Mucosa of descending colon (tissue), 3 donors: ENCODE data around the gene SORCS1. TPM values are rescaled to one million over a fixed set of nuclear protein-coding genes. Genes with fewer than 3 reads are reported as not detected.

Experiments used
- ATAC-seq: fragments of 200-7000 bp; cut with Tn5 transposase; one replicate; pipeline ENCODE4 v1.9.1; 2020; ENCODE audit warnings: mild to moderate bottlenecking, moderate library complexity
- DNase-seq, 3 donors: peaks; one replicate each; pipeline ENCODE4 v3.0.0-alpha.2; 2020
- H3K36me3 ChIP-seq: fragments of 200-600 bp; one replicate; pipeline ENCODE4 v1.8.0; 2021; ENCODE audit warnings: low read depth, mild to moderate bottlenecking
- H3K4me1 ChIP-seq: fragments of 200-600 bp; one replicate; pipeline ENCODE4 v1.8.0; 2021; ENCODE audit warnings: low read depth, mild to moderate bottlenecking
- H3K4me3 ChIP-seq: fragments of 200-600 bp; one replicate; pipeline ENCODE4 v1.8.0; 2021; ENCODE audit warnings: mild to moderate bottlenecking
- H3K9me3 ChIP-seq: fragments of 200-600 bp; one replicate; pipeline ENCODE4 v1.8.0; 2021; ENCODE audit warnings: mild to moderate bottlenecking
- CTCF ChIP-seq: fragments of 200-600 bp; IDR thresholded peaks from one replicate; pipeline ENCODE4 v1.8.0; 2022; ENCODE audit warnings: antibody characterized with exemption, mild to moderate bottlenecking
- intact Hi-C, 2 donors: fragments of 100-400 bp; cut with DNase I in 1 of 2; cut with micrococcal nuclease in 1 of 2; formaldehyde crosslinking; loops; one replicate each; pipeline versions ENCODE4 v1.11.0 to v1.11.1; 2022; cut with DNase I, micrococcal nuclease
- total RNA-seq, 3 donors: library from RNA; stranded (reverse); fragmentation: NEBNext Ultra II Directional in 2 of 3; extraction: Animal tissue kit (Norgen Biotek cat#: 25700) in 2 of 3; gene quantifications; one replicate each; pipeline versions ENCODE4 v1.2.1 to v1.2.4, GENCODE V29; 2021 to 2023
- donor health status: DM: no; HTN: no; CAD: no; lungs with moderate emphysema.
- donor health status: DM: no; HTN: no; CAD: no.
- donor health status: DM: no; HTN: yes; CAD: no.

SORCS1 gene
- total RNA-seq, 3 donors from 2014 or later = 0.80 to 13.2 (median 0.93) TPM

- ATAC-seq = no peak
- H3K36me3 ChIP-seq = no peaks in the 10 kb centered on the region
- no peaks in the 10 kb centered on the region for H3K9me3 ChIP-seq
Measured at GRCh38 chr10:106859892-106860652, 304.4 kb downstream of the SORCS1 start.

GRCh38 chr10:106857728-106858127 is 306.8 kb downstream of the SORCS1 start:
- Histone ChIP-seq H3K9me3 (no peaks in the 10 kb centered on the region), H3K4me3 (no peak overlapping the region), H3K4me1 (no peaks in the 10 kb centered on the region), H3K36me3 (no peaks in the 10 kb centered on the region)
- DNase-seq (no peak), ATAC-seq (no peak)
- intact Hi-C loops = no loop called here
- no peak for TF ChIP-seq CTCF

More at GRCh38 chr10:106859892-106860652, 304.4 kb downstream of the SORCS1 start:
- TF ChIP-seq CTCF = no peak
- no peak for DNase-seq
- Histone ChIP-seq H3K4me3 (no peak overlapping the region), H3K4me1 (no peaks in the 10 kb centered on the region)
- intact Hi-C loops = no loop called here

GRCh38 chr10:106857213-106857612 is 307.3 kb downstream of the SORCS1 start:
- DNase-seq (no peak), ATAC-seq (no peak)
- no peak overlapping the region for H3K4me3 ChIP-seq
- no peaks in the 10 kb centered on the region for H3K9me3 ChIP-seq
- intact Hi-C loops = no loop called here
- no peaks in the 10 kb centered on the region for H3K36me3 ChIP-seq
- no peak for TF ChIP-seq CTCF
- no peaks in the 10 kb centered on the region for H3K4me1 ChIP-seq

GRCh38 chr10:106836933-106837663 is 327.4 kb downstream of the SORCS1 start:
- peak; percentile 28 for ATAC-seq
- Histone ChIP-seq H3K4me1 (no peaks in the 10 kb centered on the region), H3K9me3 (no peaks in the 10 kb centered on the region), H3K36me3 (no peaks in the 10 kb centered on the region), H3K4me3 (no peak overlapping the region)
- DNase-seq = peak in 1 of 3 donors; percentile 3
- TF ChIP-seq CTCF = no peak
- intact Hi-C loops = no loop called here

- Histone ChIP-seq H3K4me3 (no peak overlapping the region), H3K9me3 (no peaks in the 10 kb centered on the region), H3K4me1 (no peaks in the 10 kb centered on the region), H3K36me3 (no peaks in the 10 kb centered on the region)
- intact Hi-C loops = no loop called here
- ATAC-seq = no peak
- DNase-seq = no peak
- TF ChIP-seq CTCF = no peak
Measured at GRCh38 chr10:106832846-106833245, 331.7 kb downstream of the SORCS1 start.
